SH-SY5Y (cell line): Measurements from ENCODE around the gene LYZL2.

Source experiments
- GATA2 ChIP-seq: IDR thresholded peaks from 2 replicates; pipeline ENCODE4 v1.6.1; 2011; ENCODE audit warnings: mild to moderate bottlenecking, low read depth, low read length
- GATA3 ChIP-seq: IDR thresholded peaks from 2 replicates; pipeline ENCODE4 v1.6.1; 2011; ENCODE audit warnings: low read depth, mild to moderate bottlenecking, low read length, moderate library complexity

DNA sequence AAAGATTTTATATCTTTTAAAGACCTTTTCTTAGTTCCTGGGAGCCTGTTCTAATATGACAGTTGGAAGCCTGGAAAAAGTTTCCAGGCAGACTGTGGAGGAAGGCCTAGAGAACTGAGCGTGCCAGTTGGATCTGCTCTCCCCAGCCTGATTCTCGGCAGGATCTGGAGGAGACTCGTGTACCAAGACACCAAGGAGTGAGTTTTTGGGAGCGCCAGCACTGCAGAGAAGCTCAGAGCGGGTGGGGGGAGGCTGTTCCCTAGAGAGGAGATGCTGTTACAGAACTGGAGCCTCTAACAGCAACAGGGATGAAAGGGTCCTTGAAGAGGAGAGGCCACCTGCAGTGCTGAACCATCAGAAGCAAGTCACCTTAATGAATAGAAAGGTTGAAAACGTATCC, 52.9 kb downstream of the LYZL2 start:
- no peak for TF ChIP-seq GATA2
- no peak for TF ChIP-seq GATA3
